ENCODE data around the gene ZC3H6. TPM values are rescaled to one million over a fixed set of nuclear protein-coding genes. Genes with fewer than 3 reads are reported as not detected.

The ZC3H6 gene
- total RNA-seq, 4 donors from 2014 or later: 10.3 to 38.5 (median 14.3) TPM

DNA sequence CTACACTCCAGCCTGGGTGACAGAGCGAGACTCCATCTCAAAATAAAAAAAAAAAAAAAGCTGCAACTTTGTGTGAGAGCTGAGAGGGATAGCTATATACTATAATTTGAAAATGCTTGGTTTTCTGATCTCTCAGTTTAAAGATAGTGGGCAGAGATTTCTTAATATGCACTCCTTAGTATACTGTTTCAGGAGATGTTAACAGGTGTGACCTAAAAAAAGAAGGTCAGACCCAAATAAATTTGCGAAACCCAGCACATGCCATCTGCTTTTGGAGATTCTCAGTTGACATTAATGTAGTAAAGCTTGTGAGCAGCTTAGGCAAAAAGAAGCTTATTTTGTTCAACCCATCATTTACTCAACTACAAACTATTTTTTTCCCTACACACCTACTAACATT is 37.4 kb downstream of the ZC3H6 start:
- WGBS: 92% methylated on average over 2 of the region's 2 CpGs
- DNase-seq (ENCODE audit: low spot score in 2 of 2): no peak
- no peak overlapping the region for H3K4me3 ChIP-seq
- H3K27ac ChIP-seq: no peak overlapping the region
- H3K4me1 ChIP-seq: no peaks in the 10 kb centered on the region
- peaks cover 65% of the 10 kb centered on the region for H3K36me3 ChIP-seq
- no peaks in the 10 kb centered on the region for H3K27me3 ChIP-seq
- H3K9me3 ChIP-seq: no peaks in the 10 kb centered on the region
- no peak for TF ChIP-seq EP300 (IDR thresholded peaks at IDR 0.05)
- TF ChIP-seq, protein P1, sequence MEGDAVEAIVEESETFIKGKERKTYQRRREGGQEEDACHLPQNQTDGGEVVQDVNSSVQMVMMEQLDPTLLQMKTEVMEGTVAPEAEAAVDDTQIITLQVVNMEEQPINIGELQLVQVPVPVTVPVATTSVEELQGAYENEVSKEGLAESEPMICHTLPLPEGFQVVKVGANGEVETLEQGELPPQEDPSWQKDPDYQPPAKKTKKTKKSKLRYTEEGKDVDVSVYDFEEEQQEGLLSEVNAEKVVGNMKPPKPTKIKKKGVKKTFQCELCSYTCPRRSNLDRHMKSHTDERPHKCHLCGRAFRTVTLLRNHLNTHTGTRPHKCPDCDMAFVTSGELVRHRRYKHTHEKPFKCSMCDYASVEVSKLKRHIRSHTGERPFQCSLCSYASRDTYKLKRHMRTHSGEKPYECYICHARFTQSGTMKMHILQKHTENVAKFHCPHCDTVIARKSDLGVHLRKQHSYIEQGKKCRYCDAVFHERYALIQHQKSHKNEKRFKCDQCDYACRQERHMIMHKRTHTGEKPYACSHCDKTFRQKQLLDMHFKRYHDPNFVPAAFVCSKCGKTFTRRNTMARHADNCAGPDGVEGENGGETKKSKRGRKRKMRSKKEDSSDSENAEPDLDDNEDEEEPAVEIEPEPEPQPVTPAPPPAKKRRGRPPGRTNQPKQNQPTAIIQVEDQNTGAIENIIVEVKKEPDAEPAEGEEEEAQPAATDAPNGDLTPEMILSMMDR (IDR thresholded peaks at IDR 0.05): no peak
- no peak for TF ChIP-seq POLR2AphosphoS5 (IDR thresholded peaks at IDR 0.05)
- TF ChIP-seq POLR2A (IDR thresholded peaks at IDR 0.05): no peak

DNA sequence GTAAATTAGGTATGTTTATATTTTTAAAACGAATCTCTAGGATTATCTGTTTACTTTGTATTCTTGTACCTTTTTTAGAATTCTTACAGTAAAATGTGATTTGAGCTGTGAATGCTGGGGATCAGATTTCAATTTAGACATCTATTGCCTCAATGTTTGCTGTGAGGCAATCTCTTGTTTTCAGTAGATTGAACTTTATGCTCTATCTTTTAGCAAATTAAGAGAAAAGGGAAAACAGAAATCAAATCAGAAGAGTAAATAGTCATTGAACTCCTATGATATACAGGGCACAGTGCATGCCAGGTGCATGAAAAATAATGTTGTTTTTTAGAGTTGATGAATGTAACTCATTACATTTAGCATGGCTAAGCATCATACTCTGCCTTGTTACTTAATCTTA is 39.5 kb downstream of the ZC3H6 start:
- DNase-seq (ENCODE audit: low spot score in 2 of 2): no peak
- Histone ChIP-seq H3K27me3 (no peaks in the 10 kb centered on the region), H3K27ac (no peak overlapping the region), H3K4me1 (no peaks in the 10 kb centered on the region), H3K4me3 (no peak overlapping the region), H3K36me3 (peaks cover 63% of the 10 kb centered on the region), H3K9me3 (no peaks in the 10 kb centered on the region)
- TF ChIP-seq POLR2A (IDR thresholded peaks at IDR 0.05) (no peak), POLR2AphosphoS5 (IDR thresholded peaks at IDR 0.05) (no peak), EP300 (IDR thresholded peaks at IDR 0.05) (no peak)
- TF ChIP-seq, protein P1 (IDR thresholded peaks at IDR 0.05): no peak
- 85% methylated on average over 1 of the region's 1 CpG for WGBS

DNA sequence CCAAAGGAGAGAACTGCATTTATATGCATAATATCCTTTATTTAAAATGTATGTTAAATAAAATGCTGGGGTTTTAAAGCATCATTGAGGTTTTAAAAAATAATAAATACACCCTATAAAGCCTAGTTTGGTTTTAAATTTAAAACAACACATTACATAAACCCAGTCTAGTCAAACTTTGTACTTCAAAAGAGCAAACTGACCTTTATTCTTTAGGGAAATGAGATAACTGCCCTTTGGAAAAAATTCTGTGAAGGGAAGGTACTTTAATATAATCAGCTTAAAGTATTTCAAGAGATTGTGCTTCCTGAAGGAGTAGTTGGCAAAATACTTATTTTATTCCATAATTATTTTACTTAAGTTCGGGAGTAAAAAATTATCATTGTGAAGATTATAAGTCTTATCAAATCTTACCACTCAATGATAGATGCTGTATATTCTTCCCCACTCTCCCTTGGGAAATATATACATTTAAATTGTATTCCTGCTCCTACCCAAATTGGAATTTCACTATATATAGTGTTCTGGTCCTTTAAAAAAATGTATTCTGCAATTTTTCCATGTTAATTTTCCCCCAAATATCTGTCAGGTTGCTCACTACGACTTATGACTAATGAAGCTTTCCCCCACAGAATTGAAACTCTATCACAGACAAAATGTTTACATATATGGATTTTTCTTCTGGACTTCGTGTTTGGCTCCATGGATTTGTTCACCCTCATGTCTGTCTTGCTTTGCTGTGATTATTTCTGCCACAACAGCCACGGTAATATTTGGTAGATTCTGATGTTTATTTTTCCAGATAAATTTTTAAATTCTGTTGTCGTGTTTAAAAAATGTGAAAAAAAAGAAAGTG is 42.1 kb downstream of the ZC3H6 start:
- Histone ChIP-seq H3K27ac (no peak overlapping the region), H3K4me3 (no peak overlapping the region), H3K4me1 (no peaks in the 10 kb centered on the region), H3K27me3 (no peaks in the 10 kb centered on the region), H3K36me3 (peaks cover 52% of the 10 kb centered on the region), H3K9me3 (no peaks in the 10 kb centered on the region)
- 91% methylated on average over 5 of the region's 5 CpGs for WGBS
- TF ChIP-seq POLR2AphosphoS5 (IDR thresholded peaks at IDR 0.05) (no peak), POLR2A (IDR thresholded peaks at IDR 0.05) (no peak), EP300 (IDR thresholded peaks at IDR 0.05) (no peak)
- TF ChIP-seq, protein P1 (IDR thresholded peaks at IDR 0.05): no peak
- DNase-seq (ENCODE audit: low spot score in 2 of 2): no peak

DNA sequence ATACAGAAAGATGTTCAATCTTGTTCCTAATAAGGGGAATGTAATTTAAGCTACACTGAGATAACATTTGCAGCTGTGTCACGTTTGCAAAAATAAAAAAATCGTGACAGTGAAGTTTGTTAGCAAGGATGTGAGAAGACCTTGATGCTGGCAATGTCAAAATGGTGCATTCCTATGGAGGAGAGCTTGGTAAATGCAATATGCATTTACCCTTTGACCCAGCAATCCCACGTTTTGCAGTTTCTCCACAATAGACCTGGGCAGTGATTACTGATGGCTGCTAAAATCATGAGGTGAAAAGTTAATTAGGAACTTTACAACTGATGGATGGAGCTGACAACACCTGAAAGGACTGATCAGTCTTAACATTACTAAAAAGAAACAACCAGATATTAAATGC is 43.1 kb downstream of the ZC3H6 start:
- no peak for TF ChIP-seq POLR2A (IDR thresholded peaks at IDR 0.05)
- no peak for TF ChIP-seq POLR2AphosphoS5 (IDR thresholded peaks at IDR 0.05)
- TF ChIP-seq EP300 (IDR thresholded peaks at IDR 0.05): no peak
- TF ChIP-seq, protein P1 (IDR thresholded peaks at IDR 0.05): no peak
- Histone ChIP-seq H3K36me3 (peaks cover 52% of the 10 kb centered on the region), H3K9me3 (no peaks in the 10 kb centered on the region), H3K4me1 (no peaks in the 10 kb centered on the region), H3K27ac (no peak overlapping the region), H3K4me3 (no peak overlapping the region), H3K27me3 (no peaks in the 10 kb centered on the region)
- 90% methylated on average over 3 of the region's 3 CpGs for WGBS
- no peak for DNase-seq (ENCODE audit: low spot score in 2 of 2)

DNA sequence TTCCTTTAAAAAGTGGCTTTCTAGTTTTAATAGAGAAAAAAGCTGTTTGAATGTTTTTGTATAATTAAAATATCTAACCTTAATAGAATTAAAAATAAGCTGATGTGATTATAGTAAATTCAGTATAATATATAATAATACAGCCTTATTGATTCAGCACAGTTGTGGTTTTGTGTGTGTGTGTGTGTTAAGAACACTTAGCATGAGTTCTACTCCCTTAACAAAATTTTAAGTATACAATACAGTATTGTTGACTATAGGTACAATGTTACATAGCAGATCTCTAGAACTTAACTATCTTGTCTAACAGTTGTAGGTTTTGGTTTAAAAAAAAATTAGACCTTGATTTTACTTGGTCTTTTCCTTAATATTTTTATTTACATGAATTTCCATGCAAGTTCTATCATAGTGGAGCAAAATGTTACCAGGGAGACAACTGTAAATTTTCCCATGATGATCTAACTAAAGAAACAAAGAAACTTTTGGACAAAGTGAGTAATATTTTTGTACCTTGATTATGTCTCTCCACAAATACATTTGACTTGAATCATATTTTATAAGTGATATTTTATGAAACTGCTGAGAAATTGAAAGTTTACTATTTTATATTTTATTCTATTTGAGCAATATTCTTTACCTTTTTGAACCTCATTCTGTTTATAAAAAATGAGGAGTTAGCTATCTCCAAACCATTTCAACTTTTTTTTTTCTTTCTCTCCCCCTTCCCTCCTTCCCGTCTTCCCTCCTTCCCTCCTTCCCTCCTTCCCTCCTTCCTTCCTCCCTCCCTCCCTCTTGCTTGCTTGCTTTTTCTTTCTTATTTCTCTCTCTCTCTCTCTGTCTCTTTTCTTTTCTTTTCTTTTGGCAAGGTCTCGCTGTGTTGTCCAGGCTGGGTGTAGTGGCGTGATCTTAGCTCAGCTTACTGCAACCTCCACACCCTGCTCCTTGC is 46.3 kb downstream of the ZC3H6 start:
- Histone ChIP-seq H3K4me1 (no peaks in the 10 kb centered on the region), H3K36me3 (peaks cover 58% of the 10 kb centered on the region), H3K27me3 (no peaks in the 10 kb centered on the region), H3K9me3 (no peaks in the 10 kb centered on the region), H3K4me3 (no peak overlapping the region), H3K27ac (no peak overlapping the region)
- DNase-seq (ENCODE audit: low spot score in 2 of 2): no peak
- TF ChIP-seq POLR2A (IDR thresholded peaks at IDR 0.05) (no peak), EP300 (IDR thresholded peaks at IDR 0.05) (no peak), POLR2AphosphoS5 (IDR thresholded peaks at IDR 0.05) (no peak)
- TF ChIP-seq, protein P1 (IDR thresholded peaks at IDR 0.05): no peak
- WGBS: 98% methylated on average over 3 of the region's 3 CpGs
